ENCODE data around the gene ZNF831.
A peak's percentile ranks its signal among the peaks of the same experiment; 100 is the strongest.

ZNF831 gene

DNA sequence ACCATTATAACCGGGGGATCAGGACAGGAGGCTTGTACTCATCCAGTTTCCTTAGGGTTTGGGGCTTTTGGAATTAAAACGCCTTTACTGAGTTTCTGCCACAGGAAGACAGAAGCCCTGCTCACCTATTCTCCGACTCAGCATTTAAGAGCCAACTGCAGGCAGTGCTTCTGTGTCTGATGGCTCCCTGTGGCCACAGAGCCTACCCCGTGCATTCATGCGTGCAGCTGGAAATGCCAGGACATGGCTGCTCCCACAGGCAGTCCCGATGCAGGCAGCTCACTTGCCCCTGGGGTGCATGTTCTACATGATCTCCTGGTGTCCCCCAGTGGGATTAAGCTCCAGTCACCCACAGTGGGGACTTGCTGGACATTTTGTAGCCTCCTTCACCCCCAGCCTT lies 22.2 kb downstream of the ZNF831 start:
- H3K27me3 ChIP-seq (ENCODE audit: insufficient read depth, poor library complexity, severe bottlenecking): peaks cover 25% of the 10 kb centered on the region
- H3K4me1 ChIP-seq (ENCODE audit: insufficient read depth, poor library complexity, severe bottlenecking): no peaks in the 10 kb centered on the region
- ATAC-seq (ENCODE audit: low read depth) (no peak; the same call in 2 of the 3 replicates), DNase-seq (ENCODE audit: low spot score) (peak; percentile 76)
- no peak overlapping the region for H3K4me3 ChIP-seq (ENCODE audit: severe bottlenecking)
- no peaks in the 10 kb centered on the region for H3K36me3 ChIP-seq (ENCODE audit: low read depth)
- TF ChIP-seq CTCF (IDR thresholded peaks at IDR 0.05; ENCODE audit: poor library complexity, severe bottlenecking): no peak
- no peaks in the 10 kb centered on the region for H3K9me3 ChIP-seq (ENCODE audit: severe bottlenecking)
- H3K27ac ChIP-seq (ENCODE audit: poor library complexity, severe bottlenecking): no peak overlapping the region

DNA sequence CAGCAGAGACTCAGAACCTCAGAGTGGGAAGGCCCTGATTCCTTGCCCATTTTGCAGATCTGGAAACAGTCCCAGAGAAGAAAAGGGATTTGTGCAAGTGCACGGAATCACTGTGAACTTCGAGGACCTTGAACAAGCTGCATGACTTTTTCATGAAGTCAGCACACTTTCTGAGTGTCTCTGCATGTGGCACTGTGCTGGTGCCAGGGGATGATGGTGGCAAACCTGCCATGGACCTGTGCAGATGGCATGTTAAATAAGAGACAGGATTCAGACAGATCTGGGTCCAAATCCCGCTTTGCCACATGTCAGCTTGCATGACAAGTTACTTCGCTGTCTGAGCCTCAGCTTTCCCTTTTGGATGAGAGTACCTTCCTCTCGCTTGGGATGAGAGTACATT lies 26.8 kb downstream of the ZNF831 start:
- Histone ChIP-seq H3K27me3 (ENCODE audit: insufficient read depth, poor library complexity, severe bottlenecking) (peaks cover 29% of the 10 kb centered on the region), H3K27ac (ENCODE audit: poor library complexity, severe bottlenecking) (no peak overlapping the region), H3K36me3 (ENCODE audit: low read depth) (no peaks in the 10 kb centered on the region), H3K9me3 (ENCODE audit: severe bottlenecking) (no peaks in the 10 kb centered on the region), H3K4me1 (ENCODE audit: insufficient read depth, poor library complexity, severe bottlenecking) (no peaks in the 10 kb centered on the region), H3K4me3 (ENCODE audit: severe bottlenecking) (no peak overlapping the region)
- no peak for DNase-seq (ENCODE audit: low spot score)
- ATAC-seq (ENCODE audit: low read depth): no peak
- no peak for TF ChIP-seq CTCF (IDR thresholded peaks at IDR 0.05; ENCODE audit: poor library complexity, severe bottlenecking)

GRCh38 chr20:59191036-59191755 lies 27.6 kb downstream of the ZNF831 start:
- Histone ChIP-seq H3K27me3 (ENCODE audit: insufficient read depth, poor library complexity, severe bottlenecking) (peaks cover 33% of the 10 kb centered on the region), H3K9me3 (ENCODE audit: severe bottlenecking) (no peaks in the 10 kb centered on the region), H3K4me3 (ENCODE audit: severe bottlenecking) (no peak overlapping the region), H3K4me1 (ENCODE audit: insufficient read depth, poor library complexity, severe bottlenecking) (no peaks in the 10 kb centered on the region), H3K27ac (ENCODE audit: poor library complexity, severe bottlenecking) (no peak overlapping the region), H3K36me3 (ENCODE audit: low read depth) (no peaks in the 10 kb centered on the region)
- no peak for TF ChIP-seq CTCF (IDR thresholded peaks at IDR 0.05; ENCODE audit: poor library complexity, severe bottlenecking)
- DNase-seq (ENCODE audit: low spot score): peak; percentile 80
- no peak for ATAC-seq (ENCODE audit: low read depth)

GRCh38 chr20:59191756-59192532 lies 28.3 kb downstream of the ZNF831 start:
- ATAC-seq (ENCODE audit: low read depth): no peak

More at GRCh38 chr20:59191756-59192532, 28.3 kb downstream of the ZNF831 start:
- H3K36me3 ChIP-seq (ENCODE audit: low read depth): no peaks in the 10 kb centered on the region
- peaks cover 30% of the 10 kb centered on the region for H3K27me3 ChIP-seq (ENCODE audit: insufficient read depth, poor library complexity, severe bottlenecking)
- no peaks in the 10 kb centered on the region for H3K4me1 ChIP-seq (ENCODE audit: insufficient read depth, poor library complexity, severe bottlenecking)
- DNase-seq (ENCODE audit: low spot score): peak; percentile 83
- H3K4me3 ChIP-seq (ENCODE audit: severe bottlenecking): no peak overlapping the region
- no peak for TF ChIP-seq CTCF (IDR thresholded peaks at IDR 0.05; ENCODE audit: poor library complexity, severe bottlenecking)
- H3K9me3 ChIP-seq (ENCODE audit: severe bottlenecking): no peaks in the 10 kb centered on the region
- no peak overlapping the region for H3K27ac ChIP-seq (ENCODE audit: poor library complexity, severe bottlenecking)
